Nephron (organoid): ENCODE measurements around the gene CADM3.

Source experiments
- H3K27ac Mint-ChIP-seq, 3 experiments: 2 replicates each; pipeline ENCODE4 v1.8.0; 2020; ENCODE audit warnings: mixed read lengths in 3 of 3, mild to moderate bottlenecking in 2 of 3, moderate library complexity in 1 of 3
- H3K27me3 Mint-ChIP-seq: 2 replicates; pipeline ENCODE4 v1.8.0; 2021; ENCODE audit warnings: low read depth, mild to moderate bottlenecking, moderate library complexity, mixed read lengths
- H3K36me3 Mint-ChIP-seq: 2 replicates; pipeline ENCODE4 v1.8.0; 2020; ENCODE audit warnings: low read depth, mixed read lengths
- H3K4me1 Mint-ChIP-seq: 2 replicates; pipeline ENCODE4 v1.8.0; 2020; ENCODE audit warnings: mixed read lengths
- H3K4me3 Mint-ChIP-seq, 3 experiments: 2 replicates each; pipeline ENCODE4 v1.8.0; 2020; ENCODE audit warnings: mild to moderate bottlenecking in 3 of 3, mixed read lengths in 3 of 3, moderate library complexity in 2 of 3
- H3K9me3 Mint-ChIP-seq: 2 replicates; pipeline ENCODE4 v1.8.0; 2020; ENCODE audit warnings: mixed read lengths
- TF ChIP-seq, protein P1 (sequence below), 3 experiments: fragments of 200-600 bp; sonication (generic); IDR thresholded peaks; one replicate each; pipeline ENCODE4 v1.5.0; 2021; ENCODE audit warnings: antibody characterized with exemption in 3 of 3; ENCODE audit not compliant: unreplicated experiment in 3 of 3

Gene CADM3

DNA sequence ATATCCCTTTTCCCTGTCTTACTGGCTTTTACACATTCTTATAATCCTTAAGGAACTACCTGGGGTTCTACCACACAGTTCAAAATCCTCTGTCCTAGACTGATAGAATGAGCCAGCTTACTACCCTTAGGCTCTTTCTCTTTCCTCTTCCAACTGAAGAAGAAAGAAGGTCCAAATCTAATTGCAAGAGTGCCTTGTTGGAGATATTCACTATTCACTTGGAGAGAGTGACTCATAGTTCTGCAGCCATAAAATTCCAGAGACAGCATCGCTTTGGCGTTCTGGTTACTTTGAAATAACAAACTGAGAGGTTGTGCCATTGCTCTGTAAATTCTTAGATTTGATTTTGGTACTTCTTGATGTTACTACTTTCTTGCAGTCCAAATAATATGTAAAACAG, 4.2 kb downstream of the CADM3 start:
- Mint-ChIP-seq H3K4me3 (no peak overlapping the region), H3K36me3 (no peaks in the 10 kb centered on the region), H3K27ac (no peak overlapping the region), H3K4me1 (peaks cover 6% of the 10 kb centered on the region), H3K9me3 (no peaks in the 10 kb centered on the region), H3K27me3 (peaks cover 56% of the 10 kb centered on the region)
- TF ChIP-seq, protein P1, sequence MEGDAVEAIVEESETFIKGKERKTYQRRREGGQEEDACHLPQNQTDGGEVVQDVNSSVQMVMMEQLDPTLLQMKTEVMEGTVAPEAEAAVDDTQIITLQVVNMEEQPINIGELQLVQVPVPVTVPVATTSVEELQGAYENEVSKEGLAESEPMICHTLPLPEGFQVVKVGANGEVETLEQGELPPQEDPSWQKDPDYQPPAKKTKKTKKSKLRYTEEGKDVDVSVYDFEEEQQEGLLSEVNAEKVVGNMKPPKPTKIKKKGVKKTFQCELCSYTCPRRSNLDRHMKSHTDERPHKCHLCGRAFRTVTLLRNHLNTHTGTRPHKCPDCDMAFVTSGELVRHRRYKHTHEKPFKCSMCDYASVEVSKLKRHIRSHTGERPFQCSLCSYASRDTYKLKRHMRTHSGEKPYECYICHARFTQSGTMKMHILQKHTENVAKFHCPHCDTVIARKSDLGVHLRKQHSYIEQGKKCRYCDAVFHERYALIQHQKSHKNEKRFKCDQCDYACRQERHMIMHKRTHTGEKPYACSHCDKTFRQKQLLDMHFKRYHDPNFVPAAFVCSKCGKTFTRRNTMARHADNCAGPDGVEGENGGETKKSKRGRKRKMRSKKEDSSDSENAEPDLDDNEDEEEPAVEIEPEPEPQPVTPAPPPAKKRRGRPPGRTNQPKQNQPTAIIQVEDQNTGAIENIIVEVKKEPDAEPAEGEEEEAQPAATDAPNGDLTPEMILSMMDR (IDR thresholded peaks at IDR 0.05; ENCODE audit: unreplicated experiment in 3 of 3): no peak

DNA sequence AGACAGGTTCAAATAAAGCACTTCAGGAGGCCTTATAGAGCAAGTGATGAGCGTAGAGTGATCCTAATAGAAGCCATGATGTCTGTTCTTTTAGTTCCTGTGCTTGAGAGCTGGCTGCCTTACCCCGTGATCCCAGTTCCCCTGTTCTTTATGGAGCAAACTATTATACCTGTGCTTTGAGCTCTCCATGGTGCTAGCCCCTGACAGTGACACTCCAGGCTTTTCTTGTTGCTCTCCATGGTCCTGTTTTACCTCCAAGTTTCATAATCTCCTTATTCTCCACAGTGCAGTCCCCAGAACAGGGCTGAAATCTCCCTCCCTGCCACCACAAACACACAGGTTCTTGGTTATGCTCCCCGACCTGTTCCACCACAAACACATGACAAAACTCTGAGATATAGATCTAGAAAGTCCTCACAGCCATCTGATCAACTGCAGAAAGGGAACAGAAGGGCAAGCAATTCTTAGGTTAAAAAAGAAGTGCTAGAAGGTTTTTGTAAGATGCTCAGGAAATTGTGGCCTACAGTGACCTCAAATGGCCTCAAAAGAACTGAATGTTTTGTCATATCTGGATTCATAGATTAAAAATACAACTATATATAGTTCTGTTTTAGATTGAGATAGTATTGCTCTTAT, 6.0 kb downstream of the CADM3 start:
- no peak overlapping the region for H3K27ac Mint-ChIP-seq
- H3K9me3 Mint-ChIP-seq: no peaks in the 10 kb centered on the region
- H3K4me1 Mint-ChIP-seq: no peaks in the 10 kb centered on the region
- peaks cover 47% of the 10 kb centered on the region for H3K27me3 Mint-ChIP-seq
- TF ChIP-seq, protein P1 (IDR thresholded peaks at IDR 0.05; ENCODE audit: unreplicated experiment in 3 of 3): no peak
- H3K4me3 Mint-ChIP-seq: no peak overlapping the region
- no peaks in the 10 kb centered on the region for H3K36me3 Mint-ChIP-seq

DNA sequence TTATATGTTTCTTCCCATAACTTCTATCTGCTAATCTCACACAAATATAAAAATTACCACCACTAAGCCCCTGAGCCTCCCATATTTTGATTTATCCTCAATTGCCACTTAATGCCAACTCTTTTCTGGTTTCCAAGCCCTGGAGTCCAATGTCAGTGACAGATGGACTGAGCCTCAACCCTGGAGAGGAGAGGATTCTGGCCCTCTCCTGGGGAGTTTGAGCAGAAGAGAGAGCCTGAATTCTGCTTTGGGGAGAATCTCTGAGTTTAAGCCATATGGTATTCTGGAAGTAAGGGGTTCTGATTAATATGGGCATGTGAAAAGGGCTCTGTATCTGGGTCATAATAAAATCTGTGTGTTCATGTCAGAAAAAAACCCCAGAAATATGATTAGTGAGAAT, 8.5 kb downstream of the CADM3 start:
- Mint-ChIP-seq H3K27me3 (peaks cover 26% of the 10 kb centered on the region), H3K9me3 (no peaks in the 10 kb centered on the region), H3K27ac (no peak overlapping the region), H3K4me3 (no peak overlapping the region), H3K36me3 (no peaks in the 10 kb centered on the region), H3K4me1 (no peaks in the 10 kb centered on the region)
- TF ChIP-seq, protein P1 (IDR thresholded peaks at IDR 0.05; ENCODE audit: unreplicated experiment in 3 of 3): no peak

DNA sequence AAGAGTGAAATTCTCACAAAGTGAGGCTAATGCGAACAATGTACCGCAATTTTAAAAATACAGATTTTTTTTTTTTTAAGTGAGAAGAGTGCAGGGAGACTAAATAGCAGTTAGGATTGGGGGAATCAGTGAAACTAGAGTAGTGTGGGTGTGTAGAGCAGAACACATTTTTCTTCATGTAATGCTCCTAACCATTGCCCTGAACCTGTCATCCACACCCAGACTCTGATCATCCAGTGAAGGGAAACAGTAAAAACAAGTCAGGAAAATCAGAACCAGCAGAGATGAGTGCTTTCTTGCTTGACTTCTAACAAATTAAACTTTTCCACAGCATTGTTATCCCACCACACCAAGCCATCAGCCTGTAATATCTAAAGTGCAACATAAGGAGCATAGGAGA, 9.1 kb downstream of the CADM3 start:
- TF ChIP-seq, protein P1 (IDR thresholded peaks at IDR 0.05; ENCODE audit: unreplicated experiment in 3 of 3): no peak
- H3K36me3 Mint-ChIP-seq: no peaks in the 10 kb centered on the region
- H3K27me3 Mint-ChIP-seq: peaks cover 20% of the 10 kb centered on the region
- no peak overlapping the region for H3K4me3 Mint-ChIP-seq
- H3K27ac Mint-ChIP-seq: no peak overlapping the region
- no peaks in the 10 kb centered on the region for H3K9me3 Mint-ChIP-seq
- H3K4me1 Mint-ChIP-seq: no peaks in the 10 kb centered on the region

DNA sequence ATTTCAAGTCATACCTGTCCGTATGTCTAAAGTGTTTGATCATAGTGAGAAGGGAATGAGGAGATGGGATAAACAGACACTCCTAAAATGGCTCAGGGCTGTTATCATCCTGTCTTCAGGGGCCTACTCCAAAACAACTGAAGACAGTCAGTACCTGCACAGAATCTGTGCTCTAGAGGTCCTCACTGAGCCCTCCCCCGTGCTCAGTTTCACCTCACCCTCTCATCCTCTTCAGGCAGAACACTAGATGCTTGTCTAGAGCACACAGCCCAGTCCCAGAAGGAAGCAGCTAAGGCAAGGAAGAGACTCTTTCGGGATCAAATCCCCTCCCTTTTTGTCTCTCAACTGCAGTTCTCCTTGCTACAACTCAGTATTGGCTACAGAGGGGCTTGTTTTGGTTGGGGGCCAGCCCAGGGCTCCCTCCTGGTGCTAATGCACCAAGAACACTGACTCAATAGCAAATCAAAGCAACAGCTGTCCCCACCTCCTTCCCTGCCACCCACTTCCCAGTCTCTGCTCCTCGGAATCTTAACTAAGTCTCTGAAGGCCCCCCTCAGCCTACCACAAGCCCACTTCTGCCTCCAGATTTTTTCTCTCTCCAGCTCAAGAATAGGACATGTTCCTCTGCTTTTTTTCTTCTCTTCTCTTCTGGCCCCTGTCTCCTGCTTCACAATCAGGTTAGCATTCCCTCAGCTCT, 10.1 kb downstream of the CADM3 start:
- Mint-ChIP-seq H3K9me3 (no peaks in the 10 kb centered on the region), H3K36me3 (no peaks in the 10 kb centered on the region), H3K27ac (no peak overlapping the region), H3K4me3 (no peak overlapping the region), H3K27me3 (peaks cover 26% of the 10 kb centered on the region), H3K4me1 (no peaks in the 10 kb centered on the region)
- TF ChIP-seq, protein P1 (IDR thresholded peaks at IDR 0.05; ENCODE audit: unreplicated experiment in 3 of 3): no peak

DNA sequence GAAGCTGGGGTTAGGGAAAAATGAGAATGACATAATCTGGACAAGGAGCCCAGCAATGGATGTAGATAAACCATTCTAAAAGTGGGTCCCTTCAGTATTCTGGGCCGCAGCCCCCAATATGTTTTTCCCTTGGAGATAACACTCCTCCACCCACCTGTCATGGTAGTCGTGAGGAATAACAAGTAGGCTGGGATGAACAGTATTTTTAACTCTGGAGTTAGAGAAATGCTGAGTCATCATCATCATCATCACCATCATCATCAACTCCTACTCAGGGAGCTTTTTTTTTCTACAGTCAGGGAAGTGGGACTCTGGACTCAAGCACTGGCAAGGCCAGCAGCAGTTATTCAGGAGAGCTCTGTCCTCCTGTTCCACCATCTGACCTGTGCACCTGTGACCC, 12.8 kb downstream of the CADM3 start:
- Mint-ChIP-seq H3K36me3 (no peaks in the 10 kb centered on the region), H3K4me1 (no peaks in the 10 kb centered on the region), H3K9me3 (no peaks in the 10 kb centered on the region), H3K27me3 (peaks cover 47% of the 10 kb centered on the region), H3K4me3 (no peak overlapping the region), H3K27ac (no peak overlapping the region)
- TF ChIP-seq, protein P1 (IDR thresholded peaks at IDR 0.05; ENCODE audit: unreplicated experiment in 3 of 3): no peak
